Smooth muscle cell (in vitro differentiated cells): Measurements from ENCODE around the gene ANAPC13. TPM values are rescaled to one million over a fixed set of nuclear protein-coding genes. Genes with fewer than 3 reads are reported as not detected.

Experiments
- DNase-seq: peaks from one replicate; lab custom pipeline; 2025; ENCODE audit not compliant: unreplicated experiment; lab: John Stamatoyannopoulos, UW
- H2AFZ ChIP-seq: fragments of 200-600 bp; sonication (generic); 2 replicates; pipeline ENCODE4 v1.6.0; 2016; ENCODE audit warnings: antibody characterized with exemption, low read depth, mild to moderate bottlenecking
- H3F3A ChIP-seq: fragments of 200-600 bp; sonication (generic); 2 replicates; pipeline ENCODE4 v1.6.0; 2017; ENCODE audit warnings: antibody characterized with exemption, low read depth
- H3K27ac ChIP-seq: fragments of 200-600 bp; sonication (generic); 2 replicates; pipeline ENCODE4 v1.5.1; 2016; ENCODE audit warnings: low read depth, mild to moderate bottlenecking
- H3K27me3 ChIP-seq: fragments of 200-600 bp; sonication (generic); 2 replicates; pipeline ENCODE4 v1.6.1; 2016; ENCODE audit warnings: low read depth, mild to moderate bottlenecking
- H3K36me3 ChIP-seq: fragments of 200-600 bp; sonication (generic); 2 replicates; pipeline ENCODE4 v1.5.1; 2016; ENCODE audit warnings: low read depth
- H3K4me1 ChIP-seq: fragments of 200-600 bp; sonication (generic); 2 replicates; pipeline ENCODE4 v1.5.1; 2016; ENCODE audit warnings: low read depth
- H3K4me2 ChIP-seq: fragments of 200-600 bp; sonication (generic); 2 replicates; pipeline ENCODE4 v1.6.0; 2016; ENCODE audit warnings: mild to moderate bottlenecking
- H3K4me3 ChIP-seq: fragments of 200-600 bp; sonication (generic); 2 replicates; pipeline ENCODE4 v1.5.1; 2016; ENCODE audit warnings: mild to moderate bottlenecking
- H3K79me2 ChIP-seq: fragments of 200-600 bp; sonication (generic); 2 replicates; pipeline ENCODE4 v1.6.0; 2016; ENCODE audit warnings: low read depth, mild to moderate bottlenecking
- H3K9ac ChIP-seq: fragments of 200-600 bp; sonication (generic); 2 replicates; pipeline ENCODE4 v1.6.0; 2016; ENCODE audit warnings: low read depth
- H3K9me3 ChIP-seq: fragments of 200-600 bp; sonication (generic); replicated peaks from 2 replicates; pipeline ENCODE4 v1.5.1; 2016; ENCODE audit warnings: low read depth
- H4K20me1 ChIP-seq: fragments of 200-600 bp; sonication (generic); 2 replicates; pipeline ENCODE4 v1.6.0; 2016; ENCODE audit warnings: low read depth
- CTCF ChIP-seq: fragments of 200-600 bp; sonication (generic); IDR thresholded peaks from 2 replicates; pipeline ENCODE4 v1.5.1; 2017; ENCODE audit warnings: borderline replicate concordance, mild to moderate bottlenecking, antibody characterized with exemption; ENCODE audit not compliant: insufficient read depth, poor library complexity, severe bottlenecking
- WGBS: methylation state at CpG from one replicate; pipeline ENCODE4 v1.1.7; 2016; ENCODE audit warnings: low lambda C conversion rate; 5-methylcytosine and 5-hydroxymethylcytosine counted together
- polyA plus RNA-seq: library from polyadenylated mRNA; unstranded; fragments of >200 nt; fragmentation: Nextera tagmentation; extraction: Ambion mirVana; gene quantifications from 2 replicates; pipeline ENCODE4 v1.2.1, GENCODE V29; 2016
- total RNA-seq: library from RNA; depleted of rRNA; stranded (reverse); fragments of >200 nt; gene quantifications from 2 replicates; pipeline ENCODE4 v1.2.3, GENCODE V29; 2014

ANAPC13 gene
- total and polyA plus RNA-seq, 2 experiments from 2014 or later = 114 to 115 TPM

- Histone ChIP-seq H3K4me2 (no peak overlapping the region), H3K9me3 (no peaks in the 10 kb centered on the region), H3K4me3 (no peak overlapping the region), H3K79me2 (no peaks in the 10 kb centered on the region), H3K9ac (no peak overlapping the region), H3K27me3 (no peaks in the 10 kb centered on the region), H4K20me1 (no peaks in the 10 kb centered on the region), H3K36me3 (no peaks in the 10 kb centered on the region), H3K27ac (no peak overlapping the region), H3F3A (peaks cover 8% of the 10 kb centered on the region), H2AFZ (no peak overlapping the region), H3K4me1 (no peaks in the 10 kb centered on the region)
- DNase-seq = no peak
- no peak for TF ChIP-seq CTCF
- WGBS = 94% methylated on average over 5 of the region's 5 CpGs
These were observed 37.1 kb downstream of the ANAPC13 start for GRCh38 chr3:134448664-134449063.

- H3K27ac ChIP-seq = peak overlapping the region; percentile 81
- WGBS = 95% methylated on average over 1 of the region's 1 CpG
- peak overlapping the region; percentile 39 for H3K4me2 ChIP-seq
These were observed 38.4 kb downstream of the ANAPC13 start for GRCh38 chr3:134447351-134447750.

GRCh38 chr3:134446800-134447199 is 39.0 kb downstream of the ANAPC13 start:
- no peaks in the 10 kb centered on the region for H3K79me2 ChIP-seq
- H3K9ac ChIP-seq = peak overlapping the region; percentile 61
- TF ChIP-seq CTCF = no peak
- H3K4me1 ChIP-seq = no peaks in the 10 kb centered on the region
- no peak overlapping the region for H3K4me3 ChIP-seq
- WGBS = 26% methylated on average over 3 of the region's 3 CpGs
- peak overlapping the region; percentile 39 for H3K4me2 ChIP-seq
- H3F3A ChIP-seq = peaks cover 8% of the 10 kb centered on the region
- H3K9me3 ChIP-seq = no peaks in the 10 kb centered on the region
- peak overlapping the region; percentile 81 for H3K27ac ChIP-seq
- no peaks in the 10 kb centered on the region for H4K20me1 ChIP-seq
- DNase-seq = no peak
- H2AFZ ChIP-seq = no peak overlapping the region
- no peaks in the 10 kb centered on the region for H3K36me3 ChIP-seq
- no peaks in the 10 kb centered on the region for H3K27me3 ChIP-seq

More at GRCh38 chr3:134447351-134447750, 38.4 kb downstream of the ANAPC13 start:
- no peaks in the 10 kb centered on the region for H3K9me3 ChIP-seq
- H3K4me3 ChIP-seq = no peak overlapping the region
- peaks cover 8% of the 10 kb centered on the region for H3F3A ChIP-seq
- H3K36me3 ChIP-seq = no peaks in the 10 kb centered on the region
- no peak for TF ChIP-seq CTCF
- no peaks in the 10 kb centered on the region for H4K20me1 ChIP-seq
- DNase-seq = no peak
- H3K79me2 ChIP-seq = no peaks in the 10 kb centered on the region
- no peaks in the 10 kb centered on the region for H3K27me3 ChIP-seq
- no peak overlapping the region for H2AFZ ChIP-seq
- H3K9ac ChIP-seq = peak overlapping the region; percentile 61
- H3K4me1 ChIP-seq = no peaks in the 10 kb centered on the region

- H3K79me2 ChIP-seq = no peaks in the 10 kb centered on the region
- H3K27ac ChIP-seq = peak overlapping the region; percentile 81
- no peaks in the 10 kb centered on the region for H3K9me3 ChIP-seq
- H3K27me3 ChIP-seq = no peaks in the 10 kb centered on the region
- H3K4me1 ChIP-seq = no peaks in the 10 kb centered on the region
- peak overlapping the region; percentile 39 for H3K4me2 ChIP-seq
- 10% methylated on average over 1 of the region's 1 CpG for WGBS
- no peaks in the 10 kb centered on the region for H3K36me3 ChIP-seq
- no peaks in the 10 kb centered on the region for H4K20me1 ChIP-seq
- no peak overlapping the region for H3K4me3 ChIP-seq
- H3K9ac ChIP-seq = peak overlapping the region; percentile 33
- peaks cover 14% of the 10 kb centered on the region for H3F3A ChIP-seq
- DNase-seq = no peak
- H2AFZ ChIP-seq = no peak overlapping the region
- no peak for TF ChIP-seq CTCF
These were observed 40.1 kb downstream of the ANAPC13 start for GRCh38 chr3:134445636-134446035.
